NCI-H2196 (cell line): ENCODE measurements around the gene RPS15.
"Not testable (repeated sequence)": the region's sequence is repeated elsewhere in the genome, so short reads cannot be mapped to it uniquely, and the experiment has no call there.

Experiments used
- DNase-seq: peaks from one replicate; lab custom pipeline; 2025; ENCODE audit not compliant: unreplicated experiment; lab: John Stamatoyannopoulos, UW

Gene RPS15

DNA sequence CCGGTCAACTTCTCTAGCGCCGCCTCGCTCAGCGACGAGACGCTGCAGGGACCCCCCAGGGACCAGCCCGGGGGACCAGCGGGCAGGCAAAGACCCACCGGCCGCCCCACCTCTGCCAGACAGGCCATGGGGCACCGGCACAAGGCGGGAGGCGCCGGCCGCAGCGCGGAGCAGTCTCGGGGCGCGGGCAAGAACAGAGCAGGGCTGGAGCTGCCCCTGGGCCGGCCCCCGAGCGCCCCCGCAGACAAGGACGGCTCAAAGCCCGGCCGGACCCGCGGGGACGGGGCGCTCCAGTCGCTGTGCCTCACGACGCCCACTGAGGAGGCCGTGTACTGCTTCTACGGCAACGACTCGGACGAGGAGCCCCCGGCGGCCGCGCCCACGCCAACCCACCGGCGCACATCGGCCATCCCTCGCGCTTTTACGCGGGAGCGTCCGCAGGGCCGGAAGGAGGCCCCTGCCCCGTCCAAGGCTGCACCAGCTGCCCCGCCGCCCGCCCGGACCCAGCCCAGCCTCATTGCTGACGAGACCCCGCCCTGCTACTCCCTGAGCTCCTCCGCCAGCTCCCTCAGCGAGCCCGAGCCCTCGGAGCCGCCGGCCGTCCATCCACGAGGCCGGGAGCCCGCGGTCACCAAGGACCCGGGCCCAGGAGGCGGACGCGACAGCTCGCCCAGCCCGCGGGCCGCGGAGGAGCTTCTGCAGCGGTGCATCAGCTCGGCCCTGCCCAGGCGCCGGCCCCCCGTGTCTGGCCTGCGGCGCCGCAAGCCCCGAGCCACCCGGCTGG, 29.5 kb downstream of the RPS15 start:
- DNase-seq = no peak

DNA sequence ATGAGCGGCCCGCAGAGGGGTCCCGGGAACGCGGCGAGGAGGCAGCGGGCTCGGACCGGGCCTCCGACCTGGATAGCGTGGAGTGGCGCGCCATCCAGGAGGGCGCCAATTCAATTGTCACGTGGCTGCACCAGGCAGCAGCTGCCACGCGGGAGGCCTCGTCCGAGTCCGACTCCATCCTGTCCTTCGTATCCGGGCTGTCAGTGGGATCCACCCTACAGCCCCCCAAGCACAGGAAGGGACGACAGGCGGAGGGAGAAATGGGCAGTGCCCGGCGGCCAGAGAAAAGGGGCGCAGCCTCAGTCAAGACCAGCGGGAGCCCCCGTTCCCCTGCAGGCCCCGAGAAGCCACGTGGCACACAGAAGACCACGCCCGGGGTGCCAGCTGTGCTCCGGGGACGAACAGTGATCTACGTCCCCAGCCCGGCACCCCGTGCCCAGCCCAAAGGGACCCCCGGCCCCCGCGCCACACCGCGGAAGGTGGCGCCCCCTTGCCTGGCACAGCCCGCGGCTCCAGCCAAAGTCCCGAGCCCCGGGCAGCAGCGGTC, 30.2 kb downstream of the RPS15 start:
- no peak for DNase-seq

DNA sequence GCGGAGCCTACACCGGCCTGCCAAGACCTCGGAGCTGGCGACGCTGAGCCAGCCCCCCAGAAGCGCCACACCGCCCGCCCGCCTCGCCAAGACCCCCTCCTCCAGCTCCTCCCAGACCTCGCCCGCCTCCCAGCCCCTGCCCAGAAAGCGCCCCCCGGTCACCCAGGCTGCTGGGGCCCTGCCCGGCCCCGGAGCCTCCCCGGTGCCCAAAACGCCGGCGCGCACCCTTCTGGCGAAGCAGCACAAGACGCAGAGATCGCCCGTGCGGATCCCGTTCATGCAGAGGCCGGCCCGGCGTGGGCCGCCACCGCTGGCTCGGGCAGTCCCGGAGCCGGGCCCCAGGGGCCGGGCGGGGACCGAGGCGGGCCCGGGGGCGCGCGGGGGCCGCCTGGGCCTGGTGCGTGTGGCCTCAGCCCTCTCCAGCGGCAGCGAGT, 30.6 kb downstream of the RPS15 start:
- DNase-seq = no peak

DNA sequence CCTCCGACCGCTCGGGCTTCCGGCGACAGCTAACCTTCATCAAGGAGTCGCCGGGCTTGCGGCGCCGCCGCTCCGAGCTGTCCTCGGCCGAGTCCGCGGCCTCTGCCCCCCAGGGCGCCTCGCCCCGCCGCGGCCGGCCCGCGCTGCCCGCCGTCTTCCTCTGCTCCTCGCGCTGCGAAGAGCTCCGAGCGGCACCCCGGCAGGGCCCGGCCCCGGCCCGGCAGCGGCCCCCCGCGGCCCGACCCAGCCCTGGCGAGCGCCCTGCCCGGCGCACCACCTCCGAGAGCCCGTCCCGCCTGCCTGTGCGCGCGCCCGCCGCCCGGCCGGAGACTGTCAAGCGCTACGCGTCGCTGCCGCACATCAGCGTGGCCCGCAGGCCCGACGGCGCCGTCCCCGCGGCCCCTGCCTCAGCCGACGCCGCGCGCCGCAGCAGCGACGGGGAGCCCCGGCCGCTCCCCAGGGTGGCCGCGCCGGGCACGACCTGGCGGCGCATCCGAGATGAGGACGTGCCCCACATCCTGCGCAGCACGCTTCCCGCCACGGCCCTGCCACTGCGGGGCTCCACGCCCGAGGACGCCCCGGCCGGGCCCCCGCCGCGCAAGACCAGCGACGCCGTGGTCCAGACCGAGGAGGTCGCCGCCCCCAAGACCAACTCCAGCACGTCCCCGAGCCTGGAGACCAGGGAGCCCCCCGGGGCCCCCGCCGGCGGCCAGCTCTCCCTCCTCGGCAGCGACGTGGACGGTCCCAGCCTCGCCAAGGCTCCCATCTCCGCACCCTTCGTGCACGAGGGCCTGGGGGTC, 31.3 kb downstream of the RPS15 start:
- DNase-seq = no peak

DNA sequence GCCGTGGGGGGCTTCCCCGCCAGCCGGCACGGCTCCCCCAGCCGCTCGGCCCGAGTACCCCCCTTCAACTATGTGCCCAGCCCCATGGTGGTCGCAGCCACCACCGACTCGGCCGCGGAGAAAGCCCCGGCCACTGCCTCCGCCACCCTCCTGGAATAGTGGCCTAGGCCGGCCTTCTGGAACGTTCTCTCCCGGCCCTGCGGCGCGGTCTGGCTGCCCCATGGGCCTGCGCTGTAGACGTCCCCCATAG, 31.8 kb downstream of the RPS15 start:
- DNase-seq = no peak

DNA sequence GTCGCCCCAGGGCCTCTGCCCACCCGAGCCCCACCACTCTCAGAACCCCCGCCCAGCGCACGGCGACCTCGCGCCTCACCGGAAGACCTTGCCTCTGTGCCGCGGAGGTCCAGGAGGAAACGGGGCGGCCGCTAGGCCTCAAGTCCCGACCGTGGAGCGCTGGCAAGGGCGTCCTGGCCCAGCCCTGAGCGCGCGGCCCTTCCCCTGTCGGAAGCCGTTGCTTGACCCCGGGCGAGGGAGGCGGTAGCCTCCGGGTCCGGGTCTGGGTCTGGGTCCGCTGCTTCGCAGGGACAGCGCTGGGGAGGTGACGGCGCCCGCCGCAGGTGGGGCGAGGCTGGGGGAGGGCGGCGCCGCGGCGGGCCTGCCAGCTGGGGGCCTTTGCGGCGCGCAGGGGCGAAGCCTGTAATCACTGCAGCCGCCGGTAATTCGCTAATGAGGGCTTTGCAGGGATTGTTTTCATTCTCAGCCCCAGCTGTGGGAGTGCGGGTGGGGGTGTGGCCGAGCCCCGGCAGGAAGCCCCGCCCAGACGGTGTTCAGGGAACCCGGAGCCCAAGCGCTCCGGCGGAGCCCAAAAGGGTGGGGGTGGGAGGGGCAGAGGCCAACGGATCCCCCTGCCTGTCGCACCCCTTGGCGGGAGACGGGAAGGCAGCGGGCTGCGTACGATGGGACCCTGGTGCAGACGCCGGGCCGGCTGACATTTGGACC, 32.3 kb downstream of the RPS15 start:
- peak; percentile 68 for DNase-seq

DNA sequence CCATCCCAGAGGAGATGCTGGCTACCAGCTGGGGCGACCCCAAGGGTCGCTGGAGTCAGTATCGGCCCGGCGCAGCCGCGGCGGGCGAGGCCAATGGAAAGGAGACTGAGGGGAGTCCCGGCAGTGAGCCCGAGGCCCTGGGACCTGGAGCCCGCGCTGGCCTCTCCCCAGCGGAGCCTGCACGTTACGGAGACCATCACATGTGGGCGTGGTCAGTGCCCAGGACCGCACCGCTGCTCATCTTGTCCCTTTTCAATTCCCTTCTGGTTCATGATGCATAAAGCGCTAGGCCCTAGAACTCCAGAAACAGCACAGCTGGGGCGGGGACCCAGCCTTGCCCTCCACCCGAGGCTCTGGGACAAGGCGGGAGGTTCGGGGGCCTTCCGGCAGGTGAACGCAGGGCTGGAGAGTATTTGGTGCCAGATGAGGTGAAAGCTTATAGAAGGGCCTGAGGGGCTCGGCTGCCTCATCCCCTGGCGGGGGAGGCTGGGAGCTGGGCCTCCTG, 32.9 kb downstream of the RPS15 start:
- peak; percentile 52 for DNase-seq

DNA sequence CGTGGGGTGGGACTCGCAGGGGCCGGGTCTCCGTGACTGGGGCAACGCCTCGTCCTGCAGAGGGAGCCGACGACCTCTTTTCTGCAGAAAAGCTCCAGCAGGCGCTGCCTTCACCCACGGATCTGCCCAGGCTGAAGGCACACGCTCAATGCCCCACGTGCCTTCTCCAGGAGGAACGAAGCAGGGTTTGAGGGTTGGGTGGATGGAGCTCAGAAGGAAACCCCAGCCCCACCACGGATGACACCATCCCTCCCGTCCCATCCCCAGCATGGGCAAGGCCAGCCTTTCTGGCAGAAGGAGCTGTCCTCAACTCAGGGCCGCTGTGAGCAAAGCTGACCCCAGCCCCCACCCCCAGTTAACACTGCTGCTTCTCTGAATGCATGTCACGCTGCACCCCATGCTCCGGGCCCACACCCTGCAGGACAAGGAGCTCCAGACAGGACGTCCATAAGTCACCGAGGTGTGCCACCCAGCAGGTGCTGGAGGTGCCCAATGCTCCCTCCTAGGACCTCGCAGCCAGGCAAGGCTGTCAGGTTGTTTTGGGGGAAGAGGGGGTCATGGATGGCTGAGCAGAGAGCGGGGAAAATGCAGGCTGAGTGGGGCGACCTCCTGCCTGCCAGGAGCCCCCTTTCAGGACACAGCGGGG, 33.4 kb downstream of the RPS15 start:
- no peak for DNase-seq

DNA sequence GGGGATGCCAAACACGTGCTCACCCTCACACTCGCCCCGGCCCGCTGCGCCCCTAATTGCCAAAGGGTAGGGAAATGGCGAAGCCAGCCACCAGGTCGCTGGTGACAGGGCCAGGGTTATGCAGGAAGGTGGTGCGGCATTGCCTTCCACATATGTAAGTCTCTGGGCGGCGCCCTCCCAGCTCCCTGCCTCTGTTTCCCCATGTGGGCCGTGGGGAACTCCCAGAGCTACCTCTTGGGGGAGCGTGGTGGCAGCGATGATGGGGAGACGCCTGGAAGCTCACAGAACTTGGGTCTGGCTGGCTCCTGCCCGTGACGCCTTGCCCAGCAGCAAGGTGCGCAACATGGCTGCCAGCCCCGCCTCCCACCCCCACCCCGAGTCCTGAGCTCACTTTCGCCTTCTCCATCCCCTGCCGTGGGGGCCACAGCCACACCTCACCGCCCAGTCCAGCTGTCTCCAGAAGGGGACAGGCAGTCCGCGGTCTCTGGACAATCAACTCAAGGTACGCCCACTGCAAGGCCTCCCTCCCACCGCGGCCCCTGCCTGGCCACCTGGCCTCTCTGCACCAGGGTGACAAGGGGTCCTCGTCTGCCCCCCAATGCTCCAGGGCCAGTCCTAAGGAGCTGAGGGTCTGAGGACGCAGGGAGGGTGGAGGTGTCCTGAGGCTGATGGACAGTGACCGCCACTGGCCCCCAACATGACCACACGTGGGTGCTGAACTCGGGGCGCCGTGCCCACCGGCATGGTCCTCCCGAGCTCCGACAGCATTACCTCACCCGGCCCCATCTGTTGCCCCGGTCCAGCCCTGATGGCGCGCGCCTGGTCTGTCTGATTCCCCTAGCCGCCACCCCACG, 34.3 kb downstream of the RPS15 start:
- DNase-seq = no peak

DNA sequence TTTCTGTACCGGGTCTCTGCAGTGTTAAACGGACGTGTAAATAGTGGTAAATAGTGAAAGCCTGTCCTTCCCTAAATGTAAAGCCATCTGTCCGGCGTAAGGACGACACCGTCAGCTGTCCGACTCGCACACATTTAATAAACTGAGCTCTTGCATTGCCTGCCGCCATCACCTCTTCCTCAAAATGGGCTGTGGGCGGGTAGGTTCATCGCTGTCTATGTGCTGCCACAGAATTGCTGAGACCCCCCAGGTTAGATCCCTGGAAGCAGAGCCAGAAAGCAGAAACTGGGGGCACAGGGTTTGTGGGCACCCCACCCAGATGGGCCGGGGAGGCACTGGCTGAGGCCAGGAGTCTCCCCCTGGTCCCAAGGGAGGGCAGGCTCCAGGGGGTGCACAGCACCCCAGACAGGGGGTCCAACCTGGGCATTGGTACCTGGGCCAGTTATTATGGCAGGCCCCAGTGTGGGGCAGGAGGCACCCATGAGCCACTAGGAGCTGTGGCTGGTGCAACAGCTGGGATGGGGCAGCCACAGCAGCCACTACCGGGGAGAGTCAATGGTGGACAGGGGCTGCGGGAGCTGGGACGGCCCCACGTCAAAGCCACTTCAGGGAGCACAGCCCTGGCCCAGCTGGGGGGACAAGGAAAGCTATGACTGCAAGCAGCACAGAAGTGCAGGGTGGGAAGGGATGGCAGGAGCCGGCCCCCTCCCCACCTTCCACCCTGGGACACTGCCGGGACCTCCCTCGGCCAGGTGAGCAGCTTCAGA, 35.1 kb downstream of the RPS15 start:
- DNase-seq = no peak

DNA sequence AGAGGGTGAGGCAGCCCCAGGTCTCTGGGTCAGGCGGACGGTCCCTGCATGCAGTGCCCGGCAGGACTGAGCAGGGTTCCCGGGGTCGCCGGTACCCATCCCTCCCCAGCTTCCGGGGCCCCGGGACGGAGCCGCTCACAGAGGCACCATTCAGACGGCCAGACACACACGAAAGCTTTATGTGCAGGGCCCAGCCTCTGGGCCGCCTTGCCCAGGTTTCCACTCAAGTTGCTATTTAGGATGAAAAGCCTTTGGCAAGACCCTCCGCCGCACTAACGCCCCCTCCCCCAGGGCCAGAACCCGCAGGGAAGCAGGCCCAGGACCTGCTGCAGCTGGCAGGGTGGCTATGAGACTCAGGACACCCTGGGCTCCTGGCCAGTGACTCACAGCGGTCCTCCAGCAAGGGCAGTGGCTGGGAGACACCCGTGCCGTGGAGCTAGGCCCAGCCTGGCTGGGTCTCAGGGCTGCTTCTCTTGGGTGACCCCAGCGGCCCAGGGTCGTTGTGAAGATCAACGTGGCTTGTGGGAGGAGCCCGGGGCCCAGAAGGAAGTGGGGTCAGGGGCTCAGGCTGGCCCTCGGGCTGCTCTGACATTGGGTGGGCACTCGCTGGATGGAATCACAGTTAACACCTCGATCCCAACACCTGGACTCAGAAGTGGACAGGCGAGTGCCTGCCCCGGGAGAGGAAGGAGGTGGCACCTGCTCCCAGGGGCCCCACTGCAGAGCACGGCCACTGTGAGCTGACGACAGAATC, 36.0 kb downstream of the RPS15 start:
- no peak for DNase-seq

DNA sequence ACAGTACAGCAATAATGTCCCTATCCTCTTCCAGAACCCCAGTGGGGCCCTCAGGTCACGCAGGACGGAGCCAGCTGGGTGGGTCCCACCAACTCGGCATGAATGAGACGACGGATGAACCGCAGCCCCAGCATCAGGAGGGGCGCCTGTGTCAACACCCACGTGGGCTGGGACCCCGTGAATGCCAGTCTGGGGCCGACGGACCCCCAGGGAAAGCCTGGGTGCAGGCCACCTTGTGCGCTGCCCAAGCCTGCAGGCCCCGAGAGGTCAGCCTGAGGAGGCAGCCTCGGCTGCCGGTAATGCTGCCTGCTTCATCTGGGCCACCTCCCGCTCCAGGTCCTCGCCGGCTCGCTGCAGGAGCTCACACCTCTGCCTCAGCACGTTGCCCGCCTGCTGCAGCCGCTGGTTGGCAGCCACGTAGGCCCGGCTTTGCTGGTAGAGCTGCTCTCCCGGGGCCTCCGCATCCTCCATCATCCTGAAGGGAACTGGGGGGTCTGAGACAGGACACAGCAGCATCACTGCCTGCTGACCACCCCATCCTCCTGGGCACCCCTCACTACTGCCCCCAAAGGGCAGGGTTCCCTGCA, 36.7 kb downstream of the RPS15 start:
- DNase-seq = no peak

DNA sequence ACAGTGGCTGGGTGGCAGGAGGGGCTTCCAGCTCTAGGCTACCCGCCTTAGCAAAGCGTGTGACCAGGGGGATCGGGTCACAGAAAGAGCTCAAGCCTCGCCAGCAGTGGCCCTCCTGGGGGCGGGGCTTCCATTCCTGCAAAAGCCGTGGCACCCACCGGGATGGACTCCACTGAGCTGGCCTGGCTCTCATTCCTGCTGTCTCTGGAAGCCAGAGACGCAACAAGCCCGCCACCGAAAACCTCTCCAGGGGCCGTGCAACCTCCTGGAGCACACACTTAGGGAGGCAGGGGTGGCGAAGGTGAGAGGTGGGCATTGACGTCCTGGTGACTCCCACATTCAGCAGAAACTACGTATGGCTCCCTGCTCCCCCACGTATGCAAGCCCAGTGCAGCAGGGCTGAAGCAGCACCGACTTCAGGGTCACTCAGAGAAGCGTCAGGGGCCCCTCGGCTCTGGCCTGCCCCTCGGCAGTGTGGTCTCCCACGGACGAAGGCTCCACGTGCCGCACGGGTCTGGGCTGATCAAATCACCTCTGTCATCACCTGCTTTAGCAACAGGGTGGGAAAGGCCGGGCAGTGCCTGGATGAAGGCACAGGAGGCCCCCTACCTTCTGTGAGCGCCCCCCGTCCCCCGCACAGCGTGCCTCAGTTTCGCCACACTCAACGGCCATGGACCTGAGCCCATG, 37.7 kb downstream of the RPS15 start:
- no peak for DNase-seq

DNA sequence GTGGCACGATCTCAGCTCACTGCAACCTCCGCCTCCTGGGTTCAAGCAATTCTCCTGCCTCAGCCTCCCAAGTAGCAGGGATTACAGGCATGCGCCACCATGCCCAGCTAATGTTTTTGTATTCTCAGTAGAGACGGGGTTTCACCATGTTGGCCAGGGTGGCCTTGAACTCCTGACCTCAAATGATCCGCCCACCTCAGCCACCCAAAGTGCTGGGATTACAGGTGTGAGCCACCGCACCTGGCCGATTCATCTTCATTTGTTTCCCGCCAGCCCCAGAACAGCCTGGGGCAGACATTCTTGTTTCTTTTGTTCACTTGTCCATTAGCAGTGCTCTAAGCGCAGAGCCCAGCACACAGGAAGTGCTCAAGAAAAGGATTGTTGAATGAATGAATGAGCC, 38.9 kb downstream of the RPS15 start:
- not testable (repeated sequence) for DNase-seq

DNA sequence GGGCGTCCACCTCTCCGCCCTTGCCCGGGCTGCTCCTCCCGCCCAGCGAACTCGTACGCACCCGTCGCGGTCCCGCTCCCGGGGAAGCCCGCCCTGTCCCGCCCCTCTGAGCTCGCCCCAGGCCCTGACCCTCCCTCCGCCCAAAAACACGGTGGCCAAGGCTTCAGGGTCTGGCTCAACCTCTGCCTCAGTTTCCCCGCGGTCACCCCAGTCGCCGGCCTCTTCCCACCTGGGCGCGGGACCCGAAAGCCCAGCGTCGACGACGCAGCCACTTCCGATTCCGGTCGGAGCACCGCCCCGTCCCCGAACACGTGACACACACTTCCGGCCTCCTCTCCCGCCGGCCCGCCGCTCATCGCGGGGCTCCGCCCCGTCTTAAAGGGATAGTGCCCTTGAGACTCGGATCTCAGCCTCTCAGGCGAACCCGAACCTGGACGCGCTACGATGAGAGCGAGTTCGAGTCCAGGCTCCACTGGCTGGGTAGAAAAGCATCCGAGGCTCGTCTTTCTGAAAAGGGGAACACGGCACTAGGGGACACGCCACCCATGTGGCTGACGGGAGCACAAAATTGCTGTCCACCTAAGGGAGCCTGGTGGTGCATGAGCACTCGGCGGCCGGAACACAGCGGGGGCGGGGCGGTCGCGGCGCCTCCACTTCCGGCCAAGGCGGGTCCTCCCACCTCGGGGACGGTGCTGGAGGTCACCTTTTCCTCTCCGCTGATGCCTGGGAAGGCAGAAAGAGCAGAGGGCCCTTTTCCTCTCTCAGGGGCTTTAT, 40.9 kb downstream of the RPS15 start, which contains the start of gene C19orf25:
Gene C19orf25 (minus strand): TSS at position 282 of the 774 bp plus-strand sequence. CDS start 312 bp downstream, outside the sequence.
- peak; percentile 96 for DNase-seq

DNA sequence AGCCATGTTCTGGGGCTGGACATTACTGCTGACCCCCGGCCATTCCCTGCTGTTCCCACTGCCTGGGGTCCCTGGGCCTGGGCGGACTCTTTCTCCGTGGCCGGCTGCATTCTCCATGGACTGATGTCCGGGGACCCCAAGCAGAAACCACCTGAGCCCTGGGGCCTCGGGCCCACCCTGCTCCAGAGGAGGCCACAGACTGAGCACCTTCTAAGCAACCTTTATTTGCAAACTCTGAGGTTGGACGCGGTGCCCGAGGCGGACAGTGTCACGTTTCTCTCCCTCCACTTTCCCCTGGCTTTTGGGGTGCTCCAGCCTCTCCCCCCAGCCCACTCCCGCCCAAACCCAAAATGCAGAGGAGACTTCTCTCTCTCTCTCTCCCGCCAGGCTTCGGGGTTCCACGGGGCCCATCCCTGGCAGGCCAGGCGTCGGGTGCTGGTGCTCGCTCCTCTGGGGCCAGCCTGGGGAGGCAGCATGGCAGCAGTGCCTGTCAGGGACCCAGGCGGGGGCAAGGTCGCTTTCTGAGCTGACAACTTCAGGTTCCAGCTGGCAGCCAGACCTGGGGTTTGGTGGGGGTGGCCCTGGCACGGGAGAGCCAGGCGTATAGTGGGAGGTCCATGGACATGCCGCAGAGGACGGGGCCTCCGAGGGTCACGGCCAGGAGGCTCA, 43.2 kb downstream of the RPS15 start:
- no peak for DNase-seq
